Right forelimb (tissue), 1 donor: ENCODE data around the gene SLC7A6OS.
"Not testable (repeated sequence)": the region's sequence is repeated elsewhere in the genome, so short reads cannot be mapped to it uniquely, and the experiment has no call there.

Experiments used
- DNase-seq: peaks from one replicate; pipeline ENCODE4 v3.0.0-alpha.2; 2018

SLC7A6OS gene

GRCh38 chr16:68297908-68298307 lies 12.8 kb downstream of the SLC7A6OS start:
- DNase-seq, result no peak

GRCh38 chr16:68296693-68297092 lies 14.1 kb downstream of the SLC7A6OS start:
- DNase-seq, result no peak

- no peak for DNase-seq
These were observed 14.5 kb downstream of the SLC7A6OS start for GRCh38 chr16:68296291-68296690.

GRCh38 chr16:68292425-68292824 lies 18.3 kb downstream of the SLC7A6OS start:
- no peak for DNase-seq

GRCh38 chr16:68291227-68291626 lies 19.5 kb downstream of the SLC7A6OS start:
- DNase-seq, result no peak

GRCh38 chr16:68290450-68290849 lies 20.3 kb downstream of the SLC7A6OS start:
- DNase-seq, result no peak

GRCh38 chr16:68289621-68290329 lies 21.0 kb downstream of the SLC7A6OS start:
- DNase-seq, result no peak

- no peak for DNase-seq
These were observed 21.5 kb downstream of the SLC7A6OS start for GRCh38 chr16:68289202-68289601.

GRCh38 chr16:68288796-68289195 lies 21.9 kb downstream of the SLC7A6OS start:
- DNase-seq, result not testable (repeated sequence)

GRCh38 chr16:68288252-68288650 lies 22.5 kb downstream of the SLC7A6OS start:
- DNase-seq, result no peak

- no peak for DNase-seq
These were observed 23.2 kb downstream of the SLC7A6OS start for GRCh38 chr16:68287276-68288251.

GRCh38 chr16:68286153-68287074 lies 24.3 kb downstream of the SLC7A6OS start:
- DNase-seq, result no peak

- DNase-seq, result no peak
These were observed 25.1 kb downstream of the SLC7A6OS start for GRCh38 chr16:68285683-68286082.

- no peak for DNase-seq
These were observed 25.9 kb downstream of the SLC7A6OS start for GRCh38 chr16:68284847-68285246.

- DNase-seq, result no peak
These were observed 26.7 kb downstream of the SLC7A6OS start for GRCh38 chr16:68283801-68284598.

GRCh38 chr16:68283346-68283745 lies 27.4 kb downstream of the SLC7A6OS start:
- no peak for DNase-seq

- DNase-seq, result no peak
These were observed 28.7 kb downstream of the SLC7A6OS start for GRCh38 chr16:68282064-68282452.

GRCh38 chr16:68281368-68282063 lies 29.2 kb downstream of the SLC7A6OS start:
- DNase-seq, result no peak

GRCh38 chr16:68279726-68280558 lies 30.8 kb downstream of the SLC7A6OS start:
- no peak for DNase-seq

- no peak for DNase-seq
These were observed 34.5 kb downstream of the SLC7A6OS start for GRCh38 chr16:68276223-68276622.
